ENCODE data around the gene RNU6-7. TPM values are rescaled to one million over a fixed set of nuclear protein-coding genes. Genes with fewer than 3 reads are reported as not detected.
A peak's percentile ranks its signal among the peaks of the same experiment; 100 is the strongest.

Gene RNU6-7
- total and polyA plus RNA-seq, 2 of the 13 experiments (the other 11 are each of a cell fraction or from before 2014, with no cell fraction given) = under 0.01 TPM; not detected in 1

DNA sequence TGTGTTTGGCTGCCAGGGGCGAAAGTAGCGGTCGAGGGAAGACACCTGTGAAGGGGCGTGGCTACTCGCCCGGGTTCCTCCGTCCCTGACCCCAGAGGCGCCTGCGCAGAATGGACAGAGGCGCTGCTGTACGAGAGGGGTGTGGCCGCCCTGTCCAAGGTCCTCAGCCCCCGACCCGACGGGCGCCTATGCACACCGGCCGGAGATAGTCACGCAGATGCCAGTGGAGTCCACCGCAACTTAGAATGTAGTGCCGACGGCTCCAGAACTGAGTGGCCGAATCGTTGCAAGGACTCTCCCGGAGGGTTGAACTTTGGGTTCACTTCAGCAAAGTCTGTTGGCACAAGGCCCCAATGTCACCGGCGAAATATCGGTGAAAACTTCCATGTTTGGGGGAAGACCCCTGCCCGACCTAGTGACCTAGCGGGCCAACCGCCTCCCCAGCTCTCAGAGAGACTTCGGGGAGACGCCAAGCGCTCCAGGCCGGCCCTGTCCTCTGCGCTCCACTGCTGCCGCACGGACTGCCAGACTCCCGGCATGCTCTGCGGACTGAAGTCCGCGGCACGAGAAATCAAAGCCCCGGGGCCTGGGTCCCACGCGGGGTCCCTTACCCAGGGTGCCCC is 541 bp upstream of the RNU6-7 start:
- ChIA-PET POLR2A (interaction anchor here (2.3 to 3.0 kb wide), 2 partner anchors 124 to 744 kb away, joined by 11 to 89 read pairs; partner anchors contain the start of genes ARHGAP5 and DTD2), CTCF (ENCODE audit: low intra/inter-chr PET ratio, low total read pairs) (no interaction called here)
- Histone ChIP-seq H2AFZ (ENCODE audit: low read length) (peak overlapping the region; percentile 85), H3K79me2 (ENCODE audit: insufficient read depth, low read length) (no peaks in the 10 kb centered on the region), H3K4me2 (ENCODE audit: low read depth, low read length) (peak overlapping the region; percentile 97), H3K27ac (ENCODE audit: extremely low read length, insufficient read depth, low read length) (peak overlapping the region; percentile 87), H3K4me3 (replicated peaks in 1 of 3; ENCODE audit: insufficient read depth in 1 of 3, low read depth in 2 of 3, low read length in 3 of 3) (peak overlapping the region; percentile 69 to 81 (median 75)), H3K9me3 (ENCODE audit: low read length) (no peaks in the 10 kb centered on the region), H3K36me3 (replicated peaks in 1 of 2; ENCODE audit: control insufficient read depth in 1 of 2, insufficient read depth in 2 of 2, low read length in 2 of 2) (no peaks in the 10 kb centered on the region), H3K27me3 (ENCODE audit: control insufficient read depth in 1 of 2, insufficient read depth in 2 of 2, low read length in 2 of 2) (no peaks in the 10 kb centered on the region; a peak in 1 of 5 replicates), H3K9ac (ENCODE audit: insufficient read depth, low read depth, low read length) (peak overlapping the region; percentile 91), H3K4me1 (ENCODE audit: insufficient read depth, low read length) (peaks cover 21% of the 10 kb centered on the region), H4K20me1 (ENCODE audit: insufficient read depth, low read length) (no peaks in the 10 kb centered on the region)
- FAIRE-seq (peak; percentile 40), ATAC-seq (peak; percentile 86), DNase-seq (ENCODE audit: low spot score) (peak; percentile 98)
- in situ Hi-C loops (cut with HindIII; ENCODE audit: extremely low pct_ligation_motif_present, low pct_unique_long_range_greater_than_20kb) = loop anchor here (5.0 kb wide), 1 partner anchor 124 kb away; the partner anchor contains the start of gene ARHGAP5
- 1% methylated on average over 46 of the region's 46 CpGs for WGBS (ENCODE audit: low lambda C conversion rate)
- BruUV-seq (replicated peaks) = TSS peak; percentile 95
- intact Hi-C loops (cut with micrococcal nuclease; ENCODE audit: unreplicated experiment) = loop anchor here (1.0 to 10.0 kb wide), 6 partner anchors 51 to 1579 kb away; partner anchors contain the start of genes HECTD1, NUBPL and SCFD1
- TF ChIP-seq SRF (IDR thresholded peaks at IDR 0.05; ENCODE audit: low read depth, low read length) (no peak), ZNF720 (CRISPR knock-in tag; IDR thresholded peaks at IDR 0.05) (no peak; the same call in 1 of the 2 replicates), ZZZ3 (CRISPR knock-in tag; IDR thresholded peaks at IDR 0.05; ENCODE audit: borderline replicate concordance) (peak; percentile 84; the same call in 1 of the 2 replicates), TGIF2 (CRISPR knock-in tag; IDR thresholded peaks at IDR 0.05) (peak; percentile 71), RBM22 (optimal IDR thresholded peaks at IDR 0.05; ENCODE audit: low read length) (no peak), KAT8 (CRISPR knock-in tag; IDR thresholded peaks at IDR 0.05) (peak; percentile 94), TCF7L2 (IDR thresholded peaks at IDR 0.05; ENCODE audit: low read depth, low read length) (no peak), MIXL1 (CRISPR knock-in tag; IDR thresholded peaks at IDR 0.05) (peak; percentile 69), ZBTB8A (CRISPR knock-in tag; IDR thresholded peaks at IDR 0.05; ENCODE audit: borderline replicate concordance, low read depth) (peak; percentile 97), ATF7-NPFF (CRISPR knock-in tag; IDR thresholded peaks at IDR 0.05; ENCODE audit: low read depth) (peak; percentile 97), BHLHE40 (IDR thresholded peaks at IDR 0.05; ENCODE audit: low read length) (peak; percentile 71), ZNF10 (CRISPR knock-in tag; IDR thresholded peaks at IDR 0.05; ENCODE audit: borderline replicate concordance, low read depth) (0 out of 2 replicates have a peak, but pooled peaks have one; percentile 93), ZKSCAN1 (IDR thresholded peaks at IDR 0.05; ENCODE audit: low read length) (no peak), IRX3 (CRISPR knock-in tag; IDR thresholded peaks at IDR 0.05; ENCODE audit: borderline replicate concordance, low read depth) (peak; percentile 89), PRMT3 (CRISPR knock-in tag; IDR thresholded peaks at IDR 0.05; ENCODE audit: borderline replicate concordance, low read depth) (peak; percentile 66; the same call in 1 of the 2 replicates), GPN1 (CRISPR knock-in tag; IDR thresholded peaks at IDR 0.05; ENCODE audit: borderline replicate concordance) (peak; percentile 16; the same call in 1 of the 2 replicates), KLF6 (CRISPR knock-in tag; IDR thresholded peaks at IDR 0.05) (peak; percentile 90), PLRG1 (conservative IDR thresholded peaks at IDR 0.05) (no peak), AGO1 (IDR thresholded peaks at IDR 0.05; ENCODE audit: low read depth, low read length, poor library complexity, severe bottlenecking) (peak; percentile 93), NFKBIZ (CRISPR knock-in tag; IDR thresholded peaks at IDR 0.05) (no peak; the same call in 1 of the 2 replicates), ZNF44 (CRISPR knock-in tag; IDR thresholded peaks at IDR 0.05) (peak; percentile 27; the same call in 1 of the 2 replicates), EED (CRISPR knock-in tag; IDR thresholded peaks at IDR 0.05) (peak; percentile 98), CHD2 (IDR thresholded peaks at IDR 0.05; ENCODE audit: low read depth, low read length) (no peak), ZNF878 (CRISPR knock-in tag; IDR thresholded peaks at IDR 0.05) (peak; percentile 89), ISX (CRISPR knock-in tag; conservative IDR thresholded peaks at IDR 0.05) (peak; percentile 28; the same call in 1 of the 2 replicates)
- TF ChIP-seq, protein P1, sequence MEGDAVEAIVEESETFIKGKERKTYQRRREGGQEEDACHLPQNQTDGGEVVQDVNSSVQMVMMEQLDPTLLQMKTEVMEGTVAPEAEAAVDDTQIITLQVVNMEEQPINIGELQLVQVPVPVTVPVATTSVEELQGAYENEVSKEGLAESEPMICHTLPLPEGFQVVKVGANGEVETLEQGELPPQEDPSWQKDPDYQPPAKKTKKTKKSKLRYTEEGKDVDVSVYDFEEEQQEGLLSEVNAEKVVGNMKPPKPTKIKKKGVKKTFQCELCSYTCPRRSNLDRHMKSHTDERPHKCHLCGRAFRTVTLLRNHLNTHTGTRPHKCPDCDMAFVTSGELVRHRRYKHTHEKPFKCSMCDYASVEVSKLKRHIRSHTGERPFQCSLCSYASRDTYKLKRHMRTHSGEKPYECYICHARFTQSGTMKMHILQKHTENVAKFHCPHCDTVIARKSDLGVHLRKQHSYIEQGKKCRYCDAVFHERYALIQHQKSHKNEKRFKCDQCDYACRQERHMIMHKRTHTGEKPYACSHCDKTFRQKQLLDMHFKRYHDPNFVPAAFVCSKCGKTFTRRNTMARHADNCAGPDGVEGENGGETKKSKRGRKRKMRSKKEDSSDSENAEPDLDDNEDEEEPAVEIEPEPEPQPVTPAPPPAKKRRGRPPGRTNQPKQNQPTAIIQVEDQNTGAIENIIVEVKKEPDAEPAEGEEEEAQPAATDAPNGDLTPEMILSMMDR (CRISPR knock-in tag; IDR thresholded peaks at IDR 0.05) = no peak
